A673 (cell line): ENCODE measurements around the gene CYP46A1. TPM values are rescaled to one million over a fixed set of nuclear protein-coding genes. Genes with fewer than 3 reads are reported as not detected.

ENCODE experiments used
- BruUV-seq: library from RNA; stranded (reverse); fragments of 400-500 nt; replicated peaks from 2 replicates; lab custom pipeline; 2021; lab: Mats Ljungman, UMichigan
- CTCF ChIA-PET: fragments of 300-600 bp; sonication (Branson Sonifier 250); formaldehyde crosslinking; loops from one replicate; lab custom pipeline; 2022; ENCODE audit warnings: antibody characterized with exemption; lab: Charles Lee
- POLR2A ChIA-PET: fragments of 300-600 bp; sonication (Branson Sonifier 250); formaldehyde crosslinking; loops from one replicate; lab custom pipeline; 2022; ENCODE audit warnings: antibody characterized with exemption; ENCODE audit not compliant: low non-redundant PET; lab: Charles Lee
- DNase-seq: peaks from one replicate; pipeline ENCODE4 v3.0.0-alpha.2; 2015; ENCODE audit warnings: low spot score
- H3K27ac ChIP-seq: fragments of 200-600 bp; sonication (generic); 2 replicates; pipeline ENCODE4 v1.5.1; 2016; ENCODE audit warnings: mixed run types, low read depth, mild to moderate bottlenecking, mixed read lengths, antibody characterized with exemption, low read length; ENCODE audit not compliant: poor library complexity, severe bottlenecking
- H3K27me3 ChIP-seq: fragments of 200-600 bp; sonication (generic); replicated peaks from 2 replicates; pipeline ENCODE4 v1.6.1; 2017; ENCODE audit warnings: mixed run types, low read depth, mild to moderate bottlenecking, mixed read lengths, antibody characterized with exemption, low read length; ENCODE audit not compliant: insufficient read depth, poor library complexity
- H3K36me3 ChIP-seq: fragments of 200-600 bp; sonication (generic); 2 replicates; pipeline ENCODE4 v1.6.1; 2016; ENCODE audit warnings: mixed run types, mild to moderate bottlenecking, mixed read lengths, antibody characterized with exemption, low read length; ENCODE audit not compliant: insufficient read depth, poor library complexity, severe bottlenecking
- H3K4me1 ChIP-seq: fragments of 200-600 bp; sonication (generic); 2 replicates; pipeline ENCODE4 v1.6.1; 2017; ENCODE audit warnings: mixed run types, mild to moderate bottlenecking, mixed read lengths, antibody characterized with exemption, low read length; ENCODE audit not compliant: insufficient read depth, poor library complexity, severe bottlenecking
- H3K4me3 ChIP-seq: fragments of 200-600 bp; sonication (generic); 2 replicates; pipeline ENCODE4 v1.5.1; 2016; ENCODE audit warnings: low read depth, mixed run types, mild to moderate bottlenecking, mixed read lengths, low read length; ENCODE audit not compliant: poor library complexity, severe bottlenecking
- H3K9me3 ChIP-seq: fragments of 200-600 bp; sonication (generic); 2 replicates; pipeline ENCODE4 v1.6.1; 2016; ENCODE audit warnings: mixed run types, low read depth, mild to moderate bottlenecking, mixed read lengths, antibody characterized with exemption, low read length; ENCODE audit not compliant: poor library complexity, severe bottlenecking
- CTCF ChIP-seq: fragments of 300-800, 200-600 bp; sonication (generic); conservative IDR thresholded peaks from 2 replicates; pipeline ENCODE4 v1.5.1; 2017; ENCODE audit warnings: low read depth, mild to moderate bottlenecking, antibody characterized with exemption, low read length, moderate library complexity, mixed read lengths
- EZH2 ChIP-seq: fragments of 200-600 bp; sonication (generic); IDR thresholded peaks from 2 replicates; pipeline ENCODE4 v1.6.1; 2017; ENCODE audit warnings: borderline replicate concordance, low read depth, mild to moderate bottlenecking, mixed read lengths, antibody characterized with exemption, low read length; ENCODE audit not compliant: poor library complexity, severe bottlenecking
- intact Hi-C: fragments of 100-400 bp; cut with micrococcal nuclease; formaldehyde crosslinking; loops from one replicate; pipeline ENCODE4 v1.10.0; 2022; ENCODE audit not compliant: unreplicated experiment
- total RNA-seq: library from RNA; stranded (reverse); gene quantifications from 2 replicates; pipeline ENCODE4 v1.2.3, GENCODE V29; 2021

Gene CYP46A1
- total RNA-seq, 1 experiment from 2014 or later, result not detected

GRCh38 chr14:99688210-99688581 is 4.1 kb downstream of the CYP46A1 start:
- CTCF ChIA-PET, result interaction anchor here (0.6 to 1.2 kb wide), 2 partner anchors 13 to 1094 kb away, joined by 3 to 4 read pairs; no protein-coding TSS in a partner anchor
- TF ChIP-seq EZH2 (no peak), CTCF (no peak)
- H3K4me1 ChIP-seq, result no peaks in the 10 kb centered on the region
- DNase-seq, result no peak
- H3K9me3 ChIP-seq, result no peaks in the 10 kb centered on the region
- peaks cover 5% of the 10 kb centered on the region for H3K27me3 ChIP-seq
- POLR2A ChIA-PET, result no interaction called here
- intact Hi-C loops, result no loop called here
- no peak overlapping the region for H3K27ac ChIP-seq
- H3K36me3 ChIP-seq, result no peaks in the 10 kb centered on the region
- no peak overlapping the region for H3K4me3 ChIP-seq
- BruUV-seq, result no TSS peak

DNA sequence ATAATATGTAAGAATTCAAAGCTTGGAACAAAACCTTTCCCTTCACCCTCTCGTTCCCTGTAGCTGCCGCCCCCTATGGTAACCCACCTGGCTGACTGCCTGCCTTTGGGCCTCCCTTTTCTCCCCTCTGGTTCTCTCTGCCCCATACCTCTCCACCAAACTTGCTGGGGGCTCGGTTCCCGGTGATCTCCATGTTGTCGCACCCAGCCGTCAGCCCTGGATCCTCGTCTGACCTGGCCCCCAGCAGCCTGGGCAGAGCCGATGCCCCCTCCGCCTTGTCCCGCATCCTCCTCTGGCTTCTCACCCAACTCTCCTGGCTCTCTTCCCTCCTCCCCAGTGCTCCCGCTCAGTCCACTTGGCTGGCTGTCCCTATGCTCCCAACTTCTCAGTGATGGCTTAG is 4.5 kb downstream of the CYP46A1 start:
- POLR2A ChIA-PET, result no interaction called here
- intact Hi-C loops, result no loop called here

DNA sequence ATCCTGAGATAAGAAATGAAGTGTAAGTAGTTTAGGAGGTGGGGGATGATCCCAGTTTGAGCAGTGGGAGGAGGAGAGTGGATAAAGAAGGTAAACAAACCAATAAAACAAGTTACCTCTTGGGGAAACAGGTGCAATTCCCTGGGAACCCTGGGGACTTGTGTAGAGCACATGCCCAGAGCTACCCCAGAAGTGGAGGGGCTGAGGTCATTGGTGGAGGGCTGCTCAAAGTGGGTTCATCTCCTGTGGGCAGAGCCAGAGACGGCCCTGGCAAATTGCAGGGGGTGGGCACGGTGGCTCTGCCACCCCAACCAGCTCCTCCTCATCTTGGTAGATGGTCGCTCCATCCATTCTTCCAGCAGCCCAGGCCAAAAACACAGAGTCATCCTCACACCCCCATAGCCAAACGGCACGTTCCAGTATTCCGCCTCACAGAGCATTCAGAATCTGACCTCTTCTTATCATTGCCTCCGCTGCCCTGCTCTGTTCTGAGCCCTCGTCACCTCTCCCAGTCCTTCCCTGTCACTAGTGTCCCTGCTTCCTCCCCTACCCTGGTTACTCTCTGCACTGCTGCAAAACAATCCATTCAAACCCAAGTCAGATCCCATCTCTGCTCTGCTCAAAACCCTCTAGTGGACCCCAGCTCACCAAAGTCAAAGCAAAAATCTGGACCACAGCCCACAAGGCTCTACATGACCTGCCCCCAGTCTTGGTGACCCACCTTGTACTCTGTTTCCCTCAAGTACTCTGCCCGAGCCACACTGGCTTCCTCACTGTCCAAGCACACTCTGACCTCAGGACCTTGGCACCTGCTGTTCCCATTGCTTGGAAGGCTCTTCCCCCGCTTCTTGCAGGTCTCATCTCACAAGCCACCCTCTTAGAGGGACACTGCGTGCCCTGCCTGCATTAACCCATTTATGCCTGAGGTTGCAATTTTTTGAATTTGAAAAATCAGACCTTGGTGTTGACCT is 5.5 kb downstream of the CYP46A1 start:
- Histone ChIP-seq H3K27me3 (peaks cover 5% of the 10 kb centered on the region), H3K4me3 (no peak overlapping the region), H3K36me3 (no peaks in the 10 kb centered on the region), H3K4me1 (no peaks in the 10 kb centered on the region), H3K9me3 (no peaks in the 10 kb centered on the region), H3K27ac (no peak overlapping the region)
- DNase-seq, result no peak
- TF ChIP-seq EZH2 (no peak), CTCF (no peak)
- ChIA-PET CTCF (no interaction called here), POLR2A (no interaction called here)
- intact Hi-C loops, result no loop called here
- BruUV-seq, result no TSS peak

More for the DNA sequence above, 4.5 kb downstream of the CYP46A1 start:
- no TSS peak for BruUV-seq
- H3K27me3 ChIP-seq, result peaks cover 5% of the 10 kb centered on the region
- no peaks in the 10 kb centered on the region for H3K36me3 ChIP-seq
- no peak overlapping the region for H3K4me3 ChIP-seq
- CTCF ChIA-PET, result interaction anchor here (0.6 to 1.2 kb wide), 2 partner anchors 12 to 1093 kb away, joined by 3 to 4 read pairs; no protein-coding TSS in a partner anchor
- H3K9me3 ChIP-seq, result no peaks in the 10 kb centered on the region
- TF ChIP-seq EZH2, result no peak
- no peak for TF ChIP-seq CTCF
- no peaks in the 10 kb centered on the region for H3K4me1 ChIP-seq
- no peak for DNase-seq
- no peak overlapping the region for H3K27ac ChIP-seq
